CD4-positive, alpha-beta T cell treated with Interleukin-10 for 1 hour (primary cell): ENCODE measurements around the gene CCDC88B.

Source experiments
- DNase-seq: peaks from one replicate; pipeline ENCODE4 v3.0.0-alpha.2; 2020

Gene CCDC88B

GRCh38 chr11:64360448-64360921 lies 20.5 kb downstream of the CCDC88B start:
- no peak for DNase-seq

- DNase-seq: no peak
Measured at GRCh38 chr11:64361659-64362058, 21.7 kb downstream of the CCDC88B start.

DNA sequence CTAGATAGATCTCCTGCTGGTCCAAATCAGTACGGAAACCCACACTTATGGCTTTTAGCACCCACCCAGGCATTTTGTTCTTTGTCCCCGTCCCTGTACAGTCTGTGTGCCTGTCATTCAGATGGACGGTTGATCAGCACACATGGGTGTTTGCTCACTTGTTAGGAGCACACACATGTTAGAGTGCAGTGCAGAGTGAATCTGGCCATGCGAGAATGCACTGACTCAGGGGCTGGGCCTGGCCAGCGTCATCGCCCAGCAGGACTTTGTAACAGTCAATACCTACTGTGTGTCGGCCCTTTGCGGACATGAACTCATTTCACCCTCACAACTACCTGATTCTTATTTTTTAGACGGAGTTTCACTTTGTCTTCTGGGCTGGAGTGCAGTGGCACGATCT lies 22.3 kb downstream of the CCDC88B start:
- DNase-seq: no peak

DNA sequence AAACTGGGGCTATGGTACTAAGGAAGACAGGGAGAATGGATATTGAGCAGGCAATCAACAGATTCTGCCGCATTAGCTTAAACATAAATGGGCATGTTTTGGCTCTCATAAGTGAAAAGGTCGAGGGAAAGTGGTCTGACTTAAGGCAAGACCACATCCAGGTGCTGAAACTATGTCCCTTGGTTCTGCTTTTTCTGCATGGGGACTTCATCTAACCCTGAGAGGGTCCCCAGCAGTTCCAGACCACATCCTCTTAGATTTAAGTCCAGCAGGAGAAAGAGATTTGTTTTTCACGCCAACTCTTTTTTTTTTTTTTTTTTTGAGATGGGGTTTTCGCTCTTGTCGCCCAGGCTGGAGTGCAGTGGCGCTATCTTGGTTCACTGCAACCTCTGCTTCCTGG lies 24.4 kb downstream of the CCDC88B start:
- DNase-seq: no peak

GRCh38 chr11:64364911-64365310 lies 24.9 kb downstream of the CCDC88B start:
- no peak for DNase-seq

- no peak for DNase-seq
Measured at GRCh38 chr11:64366751-64367150, 26.7 kb downstream of the CCDC88B start.

DNA sequence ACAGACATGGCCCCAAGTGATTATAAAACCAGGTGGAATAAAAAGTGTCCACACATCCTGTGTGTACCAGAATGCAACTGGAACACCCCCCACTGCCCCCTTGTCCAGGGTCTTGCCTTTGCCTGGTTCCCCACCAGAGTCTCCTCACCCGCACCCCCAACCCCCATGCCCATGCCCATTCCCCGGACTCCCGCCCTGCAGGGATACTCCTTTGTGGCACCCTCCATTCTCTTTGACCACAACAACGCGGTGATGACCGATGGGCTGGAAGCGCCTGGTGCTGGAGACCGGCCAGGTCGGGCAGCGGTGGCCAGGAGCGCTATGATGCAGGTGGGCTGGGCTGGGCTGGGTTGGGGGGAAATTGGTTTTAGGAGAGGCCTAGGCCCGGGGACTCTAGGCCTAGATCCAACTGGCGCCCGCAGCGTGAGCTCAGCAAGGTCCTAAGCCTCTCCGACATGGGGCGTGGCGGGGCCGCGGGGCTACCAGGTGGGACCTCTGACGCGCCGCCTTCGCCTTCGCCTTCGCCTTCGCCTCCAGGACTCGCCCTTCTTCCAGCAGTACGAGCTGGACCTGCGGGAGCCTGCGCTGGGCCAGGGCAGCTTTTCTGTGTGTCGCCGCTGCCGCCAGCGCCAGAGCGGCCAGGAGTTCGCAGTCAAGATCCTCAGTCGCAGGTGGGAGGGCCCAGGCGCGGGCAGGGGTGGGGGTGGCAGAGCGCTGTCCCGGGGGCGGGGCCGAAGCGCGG lies 28.1 kb downstream of the CCDC88B start:
- no peak for DNase-seq

- no peak for DNase-seq
Measured at GRCh38 chr11:64368673-64369074, 28.7 kb downstream of the CCDC88B start.

DNA sequence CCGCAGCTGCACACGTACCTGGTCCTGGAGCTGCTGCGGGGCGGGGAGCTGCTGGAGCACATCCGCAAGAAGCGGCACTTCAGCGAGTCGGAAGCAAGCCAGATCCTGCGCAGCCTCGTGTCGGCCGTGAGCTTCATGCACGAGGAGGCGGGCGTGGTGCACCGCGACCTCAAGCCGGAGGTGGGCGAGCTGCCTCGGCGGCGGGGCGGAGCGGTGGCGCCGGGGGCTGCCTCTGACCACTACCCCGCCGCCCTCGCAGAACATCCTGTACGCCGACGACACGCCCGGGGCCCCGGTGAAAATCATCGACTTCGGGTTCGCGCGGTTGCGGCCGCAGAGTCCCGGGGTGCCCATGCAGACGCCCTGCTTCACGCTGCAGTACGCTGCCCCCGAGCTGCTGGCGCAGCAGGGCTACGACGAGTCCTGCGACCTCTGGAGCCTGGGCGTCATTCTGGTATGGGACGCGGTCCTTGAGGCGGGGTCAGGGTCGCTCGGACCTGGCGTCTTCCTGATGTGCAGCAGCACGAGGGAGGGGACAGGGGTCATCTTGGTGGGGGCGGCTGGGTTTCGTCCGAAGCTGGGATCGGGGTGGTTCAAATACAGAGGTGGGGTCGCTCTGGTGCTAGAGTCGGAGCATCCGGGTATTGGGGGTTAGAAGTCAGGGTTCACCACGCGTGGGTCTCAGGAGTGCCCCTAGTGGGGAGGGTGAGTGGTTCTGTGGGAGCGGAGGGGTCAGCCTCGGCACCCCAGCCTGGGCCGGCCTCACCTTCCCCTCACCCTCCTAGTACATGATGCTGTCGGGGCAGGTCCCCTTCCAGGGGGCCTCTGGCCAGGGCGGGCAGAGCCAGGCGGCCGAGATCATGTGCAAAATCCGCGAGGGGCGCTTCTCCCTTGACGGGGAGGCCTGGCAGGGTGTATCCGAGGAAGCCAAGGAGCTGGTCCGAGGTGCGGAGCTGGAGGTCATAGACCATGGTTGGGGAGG lies 29.7 kb downstream of the CCDC88B start:
- no peak for DNase-seq

DNA sequence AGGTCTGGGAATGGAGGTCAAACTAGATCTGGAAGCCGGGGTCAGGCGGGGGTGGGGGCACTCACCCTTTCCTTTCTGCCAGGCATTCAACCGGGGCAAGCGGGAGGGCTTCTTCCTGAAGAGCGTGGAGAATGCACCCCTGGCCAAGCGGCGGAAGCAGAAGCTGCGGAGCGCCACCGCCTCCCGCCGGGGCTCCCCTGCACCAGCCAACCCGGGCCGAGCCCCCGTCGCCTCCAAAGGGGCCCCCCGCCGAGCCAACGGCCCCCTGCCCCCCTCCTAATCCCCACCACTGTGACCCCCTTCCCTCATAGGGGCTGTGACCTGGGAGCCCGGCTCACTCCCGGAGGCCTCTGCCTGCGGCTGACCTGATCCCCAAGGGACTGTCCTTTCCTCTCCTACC lies 31.2 kb downstream of the CCDC88B start:
- DNase-seq: no peak

DNA sequence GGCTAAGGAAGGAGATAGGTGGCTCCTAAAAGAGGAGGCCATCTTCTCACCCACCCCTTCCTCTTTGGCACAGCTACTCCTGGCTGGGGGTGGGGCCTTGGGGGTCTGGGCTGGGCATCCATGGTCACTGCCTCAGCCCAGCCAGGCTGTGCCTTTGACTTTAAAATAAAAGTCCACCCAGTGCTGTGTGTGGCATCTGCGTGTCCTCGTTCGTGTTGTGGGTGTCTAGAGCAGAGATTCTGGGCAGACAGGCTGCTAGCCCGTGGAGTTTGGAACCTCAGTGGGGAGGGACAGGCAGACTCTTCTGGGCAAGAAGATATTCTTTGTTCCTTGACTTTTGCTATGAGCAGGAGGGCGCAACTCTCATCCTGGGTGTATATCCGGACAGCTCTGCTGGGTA lies 32.0 kb downstream of the CCDC88B start:
- DNase-seq: no peak

DNA sequence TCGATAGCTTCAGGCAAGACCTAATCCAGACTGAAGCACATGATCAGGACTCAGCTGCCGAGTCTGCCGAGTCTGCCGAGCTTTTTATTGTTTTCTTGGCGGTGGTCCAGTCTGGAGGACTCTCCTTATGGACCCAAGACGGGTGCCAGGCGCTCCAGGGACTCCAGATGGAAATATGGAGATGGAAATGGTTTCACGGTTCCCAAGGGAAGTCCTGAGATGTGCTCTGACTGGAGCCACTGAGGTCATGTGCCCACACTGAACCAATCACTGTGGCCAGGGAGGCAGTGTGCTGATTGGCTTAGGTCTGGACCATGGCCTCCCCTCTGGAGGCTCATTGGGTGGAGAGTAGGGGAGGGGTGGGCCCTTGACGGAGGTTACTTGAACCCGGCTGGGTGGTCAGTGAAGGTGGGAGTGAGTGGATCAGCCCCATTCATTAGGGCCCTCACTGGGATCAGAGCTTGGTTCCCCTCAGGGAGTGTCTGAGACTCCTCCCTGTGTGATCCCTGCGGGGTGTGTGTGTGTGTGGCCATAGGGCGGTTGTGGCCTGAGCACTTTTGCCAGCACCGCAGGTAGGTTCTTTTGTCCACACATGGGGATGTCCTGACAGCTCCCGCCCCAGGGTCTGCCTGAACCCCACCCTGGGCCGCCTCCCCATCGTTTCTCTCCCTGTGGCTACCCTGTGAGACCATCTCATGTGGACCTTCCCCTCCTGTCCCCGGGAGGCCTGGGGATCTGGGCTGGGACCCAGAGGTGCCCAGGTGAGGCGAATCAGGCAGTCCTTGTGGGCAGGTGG lies 33.0 kb downstream of the CCDC88B start:
- DNase-seq: no peak

- no peak for DNase-seq
Measured at GRCh38 chr11:64373598-64373974, 33.6 kb downstream of the CCDC88B start.

DNA sequence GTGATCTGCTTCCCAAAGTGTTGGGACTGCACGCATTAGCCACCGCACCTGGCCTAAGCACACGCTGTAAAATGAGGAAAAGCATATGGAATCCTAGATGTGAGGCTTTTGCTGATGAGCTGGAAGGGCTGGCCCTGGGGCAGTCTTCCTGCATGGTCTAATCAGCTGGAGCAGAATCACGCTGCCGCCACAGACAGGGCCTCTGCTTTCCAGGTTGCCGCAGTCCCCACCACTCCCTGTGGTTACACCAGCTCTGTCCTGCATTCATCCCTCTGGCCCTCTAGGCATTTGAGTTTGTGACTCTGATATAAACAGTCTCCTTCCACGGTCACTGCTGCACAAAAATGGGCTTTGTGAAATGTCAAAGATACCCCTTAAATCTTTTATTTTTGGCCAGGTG lies 36.1 kb downstream of the CCDC88B start:
- DNase-seq: no peak

DNA sequence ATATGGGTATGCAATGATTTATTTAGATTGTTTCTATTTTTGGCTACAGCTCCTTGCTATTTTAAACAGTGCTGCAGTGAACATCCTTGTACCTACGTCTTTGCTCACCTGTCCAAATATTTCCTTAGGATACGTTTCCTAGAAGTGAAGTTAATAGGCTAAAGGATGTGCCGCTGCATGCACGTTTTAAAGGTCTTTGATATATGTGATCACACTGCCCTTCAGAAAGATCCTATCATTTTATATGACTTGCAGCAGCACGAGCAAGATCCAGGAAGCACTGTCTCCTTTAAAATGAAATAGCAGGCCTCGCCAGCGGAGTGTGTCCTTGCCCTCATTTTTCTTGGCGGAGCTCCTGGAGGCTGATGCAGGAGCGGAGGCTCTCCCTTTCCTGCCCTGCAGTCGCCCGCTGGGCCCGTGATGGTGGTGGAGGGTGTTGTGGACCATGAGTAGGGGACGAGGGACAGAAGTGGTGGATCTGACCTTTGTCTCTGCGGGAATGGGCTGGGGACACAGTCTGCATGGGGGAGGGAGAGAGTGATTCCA lies 38.4 kb downstream of the CCDC88B start:
- DNase-seq: no peak

DNA sequence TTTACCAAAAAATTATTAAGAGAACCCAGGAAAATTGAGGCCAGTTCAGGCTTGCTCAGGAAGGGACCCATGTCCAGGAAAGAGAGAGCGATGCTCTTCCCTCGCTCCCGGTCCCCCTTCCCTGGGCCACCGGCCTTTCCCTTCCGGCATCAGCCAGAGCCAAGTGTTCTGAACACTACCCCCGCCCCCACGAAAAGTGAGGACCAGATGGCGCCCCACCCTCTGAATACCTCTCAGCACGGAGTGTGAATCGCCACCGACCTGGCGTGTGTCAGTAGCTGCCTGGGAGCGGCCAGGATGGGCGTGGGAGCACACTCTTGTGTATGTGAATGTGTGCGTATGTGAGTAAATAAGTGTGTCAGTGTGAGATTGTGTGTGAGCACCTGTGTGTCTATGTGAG lies 39.2 kb downstream of the CCDC88B start:
- no peak for DNase-seq

DNA sequence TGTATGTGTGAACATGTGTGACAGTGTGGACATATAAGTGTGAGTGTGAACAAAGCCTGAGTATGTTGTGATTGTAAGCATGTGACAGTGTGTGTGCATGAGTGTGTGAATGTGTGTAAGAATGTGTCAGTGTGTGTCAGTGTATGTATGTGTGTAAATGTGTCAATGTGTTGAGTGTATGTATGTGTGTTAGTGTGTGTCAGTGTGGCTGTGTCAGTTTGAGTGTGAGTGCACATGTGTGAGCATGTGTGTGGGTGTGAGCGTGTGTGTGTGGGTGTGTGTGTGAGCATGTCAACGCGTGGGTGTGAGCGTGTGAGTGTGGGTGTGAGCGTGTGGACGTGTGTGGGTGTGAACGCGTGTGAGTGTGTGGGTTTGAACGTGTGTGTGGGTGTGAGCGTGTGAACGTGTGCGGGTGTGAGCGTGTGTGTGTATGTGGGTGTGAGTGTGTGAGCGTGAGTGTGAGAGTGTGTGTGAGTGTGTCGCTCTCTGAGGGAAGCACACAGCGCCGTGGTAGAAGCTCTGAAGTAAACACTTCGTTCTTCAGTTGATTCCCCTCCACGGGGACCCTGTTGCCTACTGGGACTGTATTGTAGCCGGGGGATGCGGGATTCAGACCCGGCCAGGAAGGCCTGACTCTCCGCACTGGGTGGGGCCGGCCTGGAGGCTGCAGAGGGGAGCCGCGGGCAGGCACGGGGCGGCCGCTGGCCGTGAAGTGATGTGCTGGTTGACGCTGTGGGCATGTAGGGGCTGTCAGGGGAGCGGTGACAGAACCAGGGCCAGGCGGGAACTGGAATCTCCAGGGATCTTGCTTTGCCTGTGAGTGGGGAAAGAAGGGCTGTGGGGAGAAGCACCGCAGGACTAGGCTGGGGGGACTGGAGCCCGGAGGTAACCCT lies 40.1 kb downstream of the CCDC88B start:
- no peak for DNase-seq

GRCh38 chr11:64381350-64381749 lies 41.3 kb downstream of the CCDC88B start:
- no peak for DNase-seq

GRCh38 chr11:64382047-64382446 lies 42.0 kb downstream of the CCDC88B start:
- DNase-seq: no peak

DNA sequence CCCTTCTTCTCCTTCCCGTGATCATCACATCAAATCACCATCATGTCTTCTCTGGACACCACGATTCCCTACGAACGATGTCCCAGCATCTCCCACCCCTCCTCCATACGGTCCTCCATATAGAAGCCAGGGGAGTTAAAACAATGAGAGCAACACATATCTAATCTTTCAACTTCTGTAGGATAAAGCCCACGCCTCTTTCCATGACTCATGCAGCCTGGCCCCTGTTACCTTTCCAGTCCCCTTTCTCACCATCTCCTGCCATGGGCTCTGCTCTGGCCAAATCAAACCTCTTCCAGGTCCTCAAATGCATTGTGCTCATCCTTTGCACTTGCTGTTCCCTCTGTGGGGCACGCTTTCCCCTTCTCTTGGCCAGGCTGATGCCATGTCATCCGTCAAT lies 42.6 kb downstream of the CCDC88B start:
- no peak for DNase-seq

- DNase-seq: no peak
Measured at GRCh38 chr11:64383580-64383979, 43.6 kb downstream of the CCDC88B start.
